Esophagus mucosa (tissue), 1 donor: ENCODE data around the gene YRDC. TPM values are rescaled to one million over a fixed set of nuclear protein-coding genes. Genes with fewer than 3 reads are reported as not detected.

Experiments used
- ATAC-seq: fragments of 200-7000 bp; cut with Tn5 transposase; one replicate; pipeline ENCODE4 v1.9.1; 2020
- total RNA-seq: library from RNA; stranded (reverse); gene quantifications from one replicate; pipeline ENCODE4 v1.2.4, GENCODE V29; 2023
- donor health status: DM: yes; HTN: yes; CAD: no.

Gene YRDC
- total RNA-seq, 1 donor from 2014 or later: 14.7 TPM

DNA sequence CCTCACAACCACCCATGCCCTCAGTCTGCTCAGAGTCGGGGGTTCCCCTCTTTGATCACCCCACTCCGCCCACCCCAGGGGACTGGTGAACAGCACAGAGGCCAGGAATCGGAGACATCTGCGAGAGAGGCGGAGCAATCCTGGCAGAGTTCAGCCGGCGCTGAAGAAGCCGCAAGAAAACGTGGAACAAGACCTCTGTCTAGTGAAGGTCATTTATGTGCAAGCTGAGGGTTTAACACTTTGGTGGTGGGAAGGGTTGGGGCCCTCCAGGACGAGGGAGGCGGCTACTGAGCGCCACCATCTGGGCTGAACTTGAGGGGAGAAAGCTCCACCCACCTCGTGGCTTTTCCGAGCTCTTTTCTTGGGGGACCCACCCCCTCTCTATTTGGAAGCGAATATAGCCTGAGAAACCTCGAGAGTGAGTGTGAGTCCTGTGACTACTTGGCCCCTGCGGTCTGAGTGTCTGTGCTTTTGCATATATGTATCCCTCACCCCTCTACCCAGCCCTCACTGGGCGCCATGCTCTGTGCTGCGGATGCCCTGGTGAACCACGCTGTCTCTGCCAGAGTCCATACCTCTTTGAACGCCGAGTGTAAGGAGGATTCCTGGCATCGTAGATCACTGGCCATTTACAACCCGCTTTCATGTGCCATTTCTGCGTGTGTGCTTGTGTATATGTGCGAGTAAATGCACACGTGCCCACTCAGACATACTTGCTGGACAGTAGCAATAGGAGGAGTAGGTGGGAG lies 41.9 kb downstream of the YRDC start:
- no peak for ATAC-seq

DNA sequence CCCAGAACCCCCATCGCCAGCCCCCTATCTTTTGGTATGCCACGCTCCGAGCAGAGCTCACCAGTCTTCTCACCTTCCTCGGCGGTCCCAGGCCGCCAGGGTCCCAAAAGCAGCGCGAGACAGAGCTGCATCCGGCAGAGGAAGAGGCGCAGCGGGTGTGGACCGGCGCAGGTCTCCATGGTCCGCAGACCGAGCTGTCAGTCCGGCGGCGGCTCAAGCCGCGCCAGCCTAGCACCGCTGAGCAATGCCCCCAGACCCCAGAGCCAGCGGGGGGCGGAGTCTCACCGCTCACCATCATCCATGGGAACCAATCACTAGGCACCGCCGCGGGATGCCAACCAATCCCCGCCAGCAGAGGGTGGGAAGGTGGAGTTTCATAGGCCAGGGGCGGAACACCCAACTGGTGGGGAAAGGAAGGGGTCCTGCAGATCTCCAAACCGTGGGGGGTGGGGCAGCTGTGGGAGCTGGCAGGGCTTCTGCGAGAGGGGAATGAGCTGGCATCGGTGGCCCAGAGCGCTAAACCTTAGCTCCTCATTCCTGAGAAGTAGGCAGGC lies 43.0 kb downstream of the YRDC start, which contains the start of gene EPHA10:
Gene EPHA10 (minus strand): TSS at position 233 of the 554 bp plus-strand sequence. CDS start 54 bp downstream, at position 179.
- no peak for ATAC-seq

- ATAC-seq: peak; percentile 36
Measured at GRCh38 chr1:37764414-37764825, 43.6 kb downstream of the YRDC start.

GRCh38 chr1:37763791-37764413 lies 44.1 kb downstream of the YRDC start:
- ATAC-seq: no peak

- no peak for ATAC-seq
Measured at GRCh38 chr1:37762516-37762915, 45.5 kb downstream of the YRDC start.

DNA sequence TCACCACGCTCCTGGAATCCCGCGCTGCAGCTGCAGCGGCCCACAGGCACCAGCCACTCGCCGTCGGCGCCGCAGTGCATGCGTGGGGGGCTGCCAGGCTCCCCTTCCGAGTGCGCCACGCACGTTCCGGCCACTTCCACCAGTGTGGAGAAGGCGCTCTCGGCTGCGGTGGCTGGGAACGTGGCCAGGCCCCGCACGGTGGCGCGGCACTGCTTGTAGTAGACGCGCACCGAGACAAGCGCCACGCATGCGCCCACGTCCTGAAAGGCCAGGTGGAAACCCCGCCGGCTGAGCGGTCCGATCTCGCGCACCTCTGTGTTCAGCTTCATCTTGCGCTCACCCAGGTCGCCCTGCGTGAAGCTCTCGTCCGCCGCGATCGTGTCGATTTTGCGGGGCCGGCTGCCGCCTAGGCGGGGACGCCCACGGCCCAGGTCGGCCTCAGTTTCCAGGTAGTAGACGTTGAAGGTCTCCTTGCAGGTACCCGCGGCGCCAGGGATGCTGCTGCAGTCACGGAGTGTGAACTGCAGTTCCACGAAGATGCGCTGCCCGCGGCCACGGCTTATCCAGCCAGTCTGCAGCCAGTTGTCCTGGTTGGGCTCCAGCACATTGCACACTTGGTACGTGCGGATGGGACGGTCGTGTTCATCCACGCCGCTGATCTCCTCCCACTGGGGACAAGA lies 46.5 kb downstream of the YRDC start:
- ATAC-seq: no peak

DNA sequence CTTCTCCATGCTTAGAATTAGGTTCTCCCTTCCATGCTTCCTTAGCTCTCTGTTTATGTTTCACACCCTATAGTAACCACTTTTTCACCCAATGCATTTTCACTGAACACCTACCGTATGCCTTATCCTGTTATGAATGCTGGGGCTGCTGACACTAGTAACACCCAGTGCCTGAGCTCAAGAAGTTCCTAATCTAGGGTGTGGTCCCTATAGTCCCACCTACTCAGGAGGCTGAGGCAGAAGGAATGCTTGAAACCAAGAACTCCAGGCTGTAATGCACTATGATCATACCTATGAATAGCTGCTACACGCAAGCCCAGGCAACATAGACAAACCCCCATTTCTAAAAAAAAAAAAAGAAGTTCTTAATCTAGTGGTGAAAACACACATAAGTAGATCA lies 48.6 kb downstream of the YRDC start:
- no peak for ATAC-seq

DNA sequence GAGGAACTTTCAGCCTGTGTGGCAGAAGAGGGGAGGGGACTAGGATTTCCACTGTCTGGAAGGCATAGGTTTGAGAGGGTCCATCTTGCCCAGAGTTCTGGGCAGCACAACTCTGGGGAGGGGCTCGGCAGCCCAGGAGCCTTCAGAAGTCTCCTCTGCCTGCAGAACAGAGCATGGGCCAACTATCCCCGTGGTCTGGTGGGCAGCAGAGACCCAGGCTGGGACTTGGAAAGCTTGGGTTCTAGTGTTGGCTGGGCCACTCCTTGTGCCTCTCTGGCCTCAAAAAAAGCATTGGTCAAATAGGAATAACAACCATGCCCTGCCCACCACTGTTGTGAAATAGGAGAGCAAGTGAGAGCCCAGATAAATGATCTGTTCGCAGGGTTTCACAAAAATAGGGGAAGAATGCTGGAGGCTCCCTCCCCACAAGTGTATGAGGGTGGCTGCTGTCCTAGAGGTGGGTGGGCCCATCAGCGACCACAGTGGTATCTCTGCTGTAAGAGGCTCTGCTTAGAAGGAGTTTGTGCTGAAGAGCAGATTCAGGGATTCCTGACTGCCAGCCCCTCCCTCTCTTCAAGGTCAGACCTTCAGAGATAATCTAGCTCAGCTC lies 52.0 kb downstream of the YRDC start:
- ATAC-seq: no peak

DNA sequence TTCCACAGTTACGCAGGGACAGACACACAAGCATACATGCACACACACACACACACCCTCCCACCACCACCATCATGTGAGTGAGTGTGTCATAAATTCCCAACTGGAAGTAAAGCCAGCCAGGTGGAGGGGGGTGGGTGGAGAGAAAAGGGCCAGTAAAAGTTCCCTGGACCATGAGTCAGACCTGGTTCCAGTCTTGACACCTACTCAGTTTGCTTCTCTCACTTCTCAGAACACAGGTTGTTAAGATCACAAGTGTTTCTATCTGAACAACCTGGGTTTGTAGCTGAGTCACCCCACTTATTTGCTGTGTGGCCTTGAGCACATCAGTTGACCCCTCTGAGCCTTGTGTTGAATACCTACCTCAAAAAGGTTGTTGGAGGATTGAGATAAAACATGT lies 52.7 kb downstream of the YRDC start:
- no peak for ATAC-seq

GRCh38 chr1:37753473-37754321 lies 54.3 kb downstream of the YRDC start:
- peak; percentile 9 for ATAC-seq

Other genes with a start within 250 kb of the YRDC start
- 28.6 TPM for gene GNL2, start 212.3 kb downstream of the YRDC start, total RNA-seq
- 0.20 TPM for gene RSPO1, start 173.3 kb downstream of the YRDC start, total RNA-seq
- gene CDCA8, start 115.7 kb downstream of the YRDC start, total RNA-seq: 14.1 TPM
- 0.68 TPM for gene EPHA10, start 43.1 kb downstream of the YRDC start, total RNA-seq
- gene MANEAL, start 14.4 kb downstream of the YRDC start, total RNA-seq: 3.1 TPM
- gene C1orf122, start 418 bp downstream of the YRDC start, total RNA-seq: 46.7 TPM
- 39.3 TPM for gene MTF1, start 51.4 kb upstream of the YRDC start, total RNA-seq
- 8.6 TPM for gene INPP5B, start 138.8 kb upstream of the YRDC start, total RNA-seq
- 41.7 TPM for gene SF3A3, start 181.8 kb upstream of the YRDC start, total RNA-seq
- 10.6 TPM for gene FHL3, start 197.3 kb upstream of the YRDC start, total RNA-seq
- 30.3 TPM for gene UTP11, start 204.5 kb upstream of the YRDC start, total RNA-seq
- 6.0 TPM for gene POU3F1, start 238.6 kb upstream of the YRDC start, total RNA-seq